ENCODE results near the gene AGAP1.

AGAP1 gene

GRCh38 chr2:236117861-236118269, 624.0 kb downstream of the AGAP1 start:
- Mint-ChIP-seq H3K36me3 (no peaks in the 10 kb centered on the region), H3K27me3 (peaks cover 7% of the 10 kb centered on the region), H3K4me1 (no peaks in the 10 kb centered on the region), H3K9me3 (peaks cover 2% of the 10 kb centered on the region), H3K27ac (no peak overlapping the region), H3K4me3 (no peak overlapping the region)
- no peak for ATAC-seq (ENCODE audit: low read depth)
- DNase-seq (ENCODE audit: low spot score in 2 of 2) = no peak

DNA sequence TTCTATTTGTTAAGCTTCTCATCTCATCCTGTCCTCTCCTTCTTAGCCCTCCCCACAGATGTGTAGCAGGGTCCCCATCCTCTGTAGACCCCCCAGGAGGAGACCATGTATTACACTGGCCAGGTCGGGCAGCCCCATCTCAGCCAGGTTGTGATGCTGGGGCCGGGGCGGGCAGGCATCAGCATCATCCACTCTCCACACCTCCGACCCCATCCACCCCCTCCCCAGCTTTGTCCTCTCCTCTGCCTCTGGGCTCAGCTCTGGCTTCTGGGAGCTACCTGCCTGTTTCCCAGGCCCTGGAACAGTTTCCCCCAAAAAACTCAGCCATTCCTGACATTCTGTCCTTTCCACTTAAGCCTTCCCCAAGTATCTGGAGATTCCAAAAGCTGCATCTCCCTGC, 625.2 kb downstream of the AGAP1 start:
- peaks cover 2% of the 10 kb centered on the region for H3K9me3 Mint-ChIP-seq
- H3K27ac Mint-ChIP-seq = no peak overlapping the region
- no peak for DNase-seq (ENCODE audit: low spot score in 2 of 2)
- no peak overlapping the region for H3K4me3 Mint-ChIP-seq
- no peaks in the 10 kb centered on the region for H3K4me1 Mint-ChIP-seq
- ATAC-seq (ENCODE audit: low read depth) = no peak
- no peaks in the 10 kb centered on the region for H3K36me3 Mint-ChIP-seq
- H3K27me3 Mint-ChIP-seq = peaks cover 7% of the 10 kb centered on the region

DNA sequence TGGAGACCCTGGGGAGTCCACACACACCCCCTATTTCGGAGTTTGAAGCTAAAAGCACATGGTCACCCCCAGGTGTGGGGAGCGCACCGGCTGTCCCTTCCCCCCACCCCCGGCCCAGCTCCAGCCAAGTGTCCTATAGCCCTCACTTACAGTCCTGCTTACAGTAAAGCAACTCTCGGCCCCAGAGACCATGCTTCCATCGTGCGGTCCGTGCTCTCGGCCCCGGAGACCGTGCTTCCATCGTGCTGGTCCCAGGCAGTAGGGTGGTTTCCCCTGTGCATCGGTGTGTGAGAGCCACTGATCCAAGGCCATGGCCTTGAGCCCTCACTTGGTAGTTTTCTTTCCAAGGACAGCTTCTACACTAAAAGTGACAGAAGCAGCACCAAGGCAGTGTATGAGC, 625.6 kb downstream of the AGAP1 start:
- Mint-ChIP-seq H3K4me3 (no peak overlapping the region), H3K9me3 (peaks cover 2% of the 10 kb centered on the region), H3K27me3 (peaks cover 7% of the 10 kb centered on the region), H3K4me1 (no peaks in the 10 kb centered on the region), H3K36me3 (no peaks in the 10 kb centered on the region), H3K27ac (no peak overlapping the region)
- ATAC-seq (ENCODE audit: low read depth) (no peak), DNase-seq (ENCODE audit: low spot score in 2 of 2) (no peak)

GRCh38 chr2:236120141-236120601, 626.3 kb downstream of the AGAP1 start:
- Mint-ChIP-seq H3K4me3 (no peak overlapping the region), H3K36me3 (no peaks in the 10 kb centered on the region), H3K4me1 (no peaks in the 10 kb centered on the region), H3K9me3 (peaks cover 2% of the 10 kb centered on the region), H3K27ac (no peak overlapping the region), H3K27me3 (peaks cover 7% of the 10 kb centered on the region)
- ATAC-seq (ENCODE audit: low read depth) (no peak), DNase-seq (ENCODE audit: low spot score in 2 of 2) (no peak)

- Mint-ChIP-seq H3K4me3 (no peak overlapping the region), H3K36me3 (no peaks in the 10 kb centered on the region), H3K27me3 (peaks cover 7% of the 10 kb centered on the region), H3K4me1 (no peaks in the 10 kb centered on the region), H3K27ac (no peak overlapping the region), H3K9me3 (peaks cover 2% of the 10 kb centered on the region)
- ATAC-seq (ENCODE audit: low read depth) = no peak
- no peak for DNase-seq (ENCODE audit: low spot score in 2 of 2)
These were observed 627.0 kb downstream of the AGAP1 start for GRCh38 chr2:236120829-236121228.

DNA sequence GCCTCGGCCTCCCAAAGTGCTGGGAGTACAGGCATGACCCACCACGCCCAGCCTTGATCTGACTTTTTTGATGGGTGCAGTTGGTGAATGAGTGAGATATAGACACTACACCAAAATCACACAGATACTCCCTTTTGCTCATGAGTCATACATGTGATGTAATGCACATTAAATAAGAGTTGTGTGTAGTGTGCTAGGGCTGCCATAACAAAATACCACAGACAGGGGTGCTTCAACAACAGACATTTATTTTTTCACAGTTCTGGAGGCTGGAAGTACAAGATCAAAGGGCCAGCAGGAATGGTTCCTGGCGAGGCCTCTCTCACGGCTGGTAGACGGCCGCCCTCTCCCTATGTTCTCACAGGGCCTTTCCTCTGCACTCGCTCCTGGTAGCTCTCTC, 627.7 kb downstream of the AGAP1 start:
- ATAC-seq (ENCODE audit: low read depth) = no peak
- no peak for DNase-seq (ENCODE audit: low spot score in 2 of 2)
- H3K27me3 Mint-ChIP-seq = peaks cover 7% of the 10 kb centered on the region
- no peaks in the 10 kb centered on the region for H3K36me3 Mint-ChIP-seq
- no peak overlapping the region for H3K27ac Mint-ChIP-seq
- H3K4me1 Mint-ChIP-seq = no peaks in the 10 kb centered on the region
- no peak overlapping the region for H3K4me3 Mint-ChIP-seq
- peaks cover 2% of the 10 kb centered on the region for H3K9me3 Mint-ChIP-seq

GRCh38 chr2:236122236-236122635, 628.4 kb downstream of the AGAP1 start:
- DNase-seq (ENCODE audit: low spot score in 2 of 2) (no peak), ATAC-seq (ENCODE audit: low read depth) (no peak)
- Mint-ChIP-seq H3K36me3 (no peaks in the 10 kb centered on the region), H3K27ac (no peak overlapping the region), H3K4me3 (no peak overlapping the region), H3K4me1 (no peaks in the 10 kb centered on the region), H3K27me3 (peaks cover 6% of the 10 kb centered on the region), H3K9me3 (peaks cover 2% of the 10 kb centered on the region)

DNA sequence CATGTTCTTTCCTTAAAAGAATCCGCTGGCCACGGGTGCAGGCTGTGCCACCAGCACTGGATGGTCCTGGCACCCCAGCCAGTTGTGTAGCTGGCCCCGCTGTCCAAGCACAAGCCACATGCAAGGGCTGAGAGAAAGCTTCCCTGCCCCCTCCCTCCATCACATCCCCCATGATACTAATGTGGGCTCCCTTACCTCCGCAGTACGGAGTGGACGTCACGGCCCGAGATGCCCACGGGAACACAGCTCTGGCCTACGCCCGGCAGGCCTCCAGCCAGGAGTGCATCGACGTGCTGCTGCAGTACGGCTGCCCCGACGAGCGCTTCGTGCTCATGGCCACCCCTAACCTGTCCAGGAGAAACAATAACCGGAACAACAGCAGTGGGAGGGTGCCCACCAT, 629.9 kb downstream of the AGAP1 start:
- no peak for DNase-seq (ENCODE audit: low spot score in 2 of 2)
- Mint-ChIP-seq H3K4me1 (no peaks in the 10 kb centered on the region), H3K27ac (no peak overlapping the region), H3K36me3 (no peaks in the 10 kb centered on the region), H3K4me3 (no peak overlapping the region), H3K27me3 (peaks cover 6% of the 10 kb centered on the region), H3K9me3 (peaks cover 2% of the 10 kb centered on the region)
- no peak for ATAC-seq (ENCODE audit: low read depth)

DNA sequence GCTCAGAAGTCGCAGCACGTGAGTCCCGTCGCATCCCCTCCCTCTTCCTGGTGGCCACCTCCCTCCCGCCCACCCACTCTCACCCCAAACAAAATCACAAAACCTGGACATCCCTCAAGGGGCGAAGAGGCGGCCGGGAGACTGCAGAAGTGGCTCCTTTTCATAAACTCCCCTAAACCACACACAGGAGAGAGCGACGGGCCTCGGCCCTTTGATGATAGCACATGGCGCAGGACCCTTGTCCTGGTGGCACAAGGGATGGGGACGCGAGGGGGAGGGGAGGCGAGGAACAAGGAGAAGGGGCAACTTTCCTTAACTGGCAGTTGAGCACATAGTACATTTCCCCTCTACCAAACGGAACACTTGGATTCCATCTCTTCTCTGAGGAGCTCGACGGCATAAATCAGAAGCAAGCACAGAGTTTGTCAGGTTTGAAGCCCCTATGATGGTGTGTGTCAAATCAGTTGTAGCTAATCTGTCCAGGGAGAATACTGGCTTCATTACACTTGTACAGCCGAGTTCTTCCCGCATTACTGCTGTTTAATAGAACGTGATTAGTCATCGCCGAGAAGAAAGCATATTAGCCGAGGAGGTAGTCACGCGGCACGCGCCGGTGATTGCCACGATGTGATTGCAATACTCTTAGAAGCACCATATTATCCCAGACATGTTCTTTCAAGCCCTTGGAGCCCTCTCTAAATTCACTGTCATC, 630.5 kb downstream of the AGAP1 start:
- H3K4me3 Mint-ChIP-seq = no peak overlapping the region
- no peaks in the 10 kb centered on the region for H3K9me3 Mint-ChIP-seq
- no peak for ATAC-seq (ENCODE audit: low read depth)
- peaks cover 3% of the 10 kb centered on the region for H3K27me3 Mint-ChIP-seq
- H3K4me1 Mint-ChIP-seq = no peaks in the 10 kb centered on the region
- H3K27ac Mint-ChIP-seq = no peak overlapping the region
- no peak for DNase-seq (ENCODE audit: low spot score in 2 of 2)
- no peaks in the 10 kb centered on the region for H3K36me3 Mint-ChIP-seq

DNA sequence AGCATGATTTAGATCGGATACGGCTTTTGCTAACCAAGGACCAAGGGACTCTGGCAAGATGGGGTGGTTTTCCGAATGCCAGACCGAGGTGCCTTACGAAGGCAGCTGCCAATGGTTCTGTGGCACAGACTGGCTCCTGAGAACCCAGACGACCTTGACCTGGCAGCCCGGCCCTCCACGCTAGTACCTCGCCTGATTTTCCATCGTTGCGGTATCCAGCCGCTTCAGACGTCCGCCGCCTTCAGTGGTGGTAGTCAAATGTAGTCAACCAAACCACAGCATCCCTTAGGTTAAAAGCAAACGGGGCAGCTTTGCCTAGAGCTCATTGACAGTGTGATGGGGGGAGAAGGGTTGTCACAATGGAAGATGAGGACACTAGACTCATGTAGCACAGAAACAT, 631.7 kb downstream of the AGAP1 start:
- no peak for ATAC-seq (ENCODE audit: low read depth)
- Mint-ChIP-seq H3K27me3 (peaks cover 3% of the 10 kb centered on the region), H3K4me1 (no peaks in the 10 kb centered on the region), H3K9me3 (no peaks in the 10 kb centered on the region), H3K27ac (no peak overlapping the region), H3K36me3 (no peaks in the 10 kb centered on the region), H3K4me3 (no peak overlapping the region)
- no peak for DNase-seq (ENCODE audit: low spot score in 2 of 2)

DNA sequence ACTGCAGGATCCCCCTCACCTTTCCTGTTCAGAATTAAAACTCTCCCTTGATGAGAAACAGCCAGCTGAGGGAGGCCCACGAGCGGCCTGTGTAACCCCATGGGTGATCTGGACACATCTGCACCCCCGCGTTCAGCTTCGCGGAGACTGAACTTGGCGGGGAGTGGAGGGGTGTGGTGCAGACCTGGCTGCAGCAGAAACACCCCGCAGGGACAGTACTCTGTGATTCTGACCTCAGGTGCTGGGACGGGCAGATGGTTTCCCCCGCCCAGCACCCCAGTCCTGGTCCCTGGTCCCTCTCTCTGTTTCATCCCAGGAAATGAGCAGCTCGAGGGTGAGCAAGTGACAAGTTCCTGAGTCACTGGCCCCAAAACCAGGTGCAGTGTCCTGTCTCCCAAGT, 633.2 kb downstream of the AGAP1 start:
- Mint-ChIP-seq H3K4me3 (no peak overlapping the region), H3K27ac (no peak overlapping the region), H3K27me3 (no peaks in the 10 kb centered on the region), H3K9me3 (no peaks in the 10 kb centered on the region), H3K4me1 (no peaks in the 10 kb centered on the region), H3K36me3 (no peaks in the 10 kb centered on the region)
- no peak for ATAC-seq (ENCODE audit: low read depth)
- DNase-seq (ENCODE audit: low spot score in 2 of 2) = no peak

GRCh38 chr2:236128321-236128720, 634.5 kb downstream of the AGAP1 start:
- H3K27ac Mint-ChIP-seq = no peak overlapping the region
- H3K27me3 Mint-ChIP-seq = no peaks in the 10 kb centered on the region
- H3K36me3 Mint-ChIP-seq = no peaks in the 10 kb centered on the region
- no peaks in the 10 kb centered on the region for H3K9me3 Mint-ChIP-seq
- DNase-seq (ENCODE audit: low spot score in 2 of 2) = no peak
- no peaks in the 10 kb centered on the region for H3K4me1 Mint-ChIP-seq
- ATAC-seq (ENCODE audit: low read depth) = no peak
- H3K4me3 Mint-ChIP-seq = no peak overlapping the region

DNA sequence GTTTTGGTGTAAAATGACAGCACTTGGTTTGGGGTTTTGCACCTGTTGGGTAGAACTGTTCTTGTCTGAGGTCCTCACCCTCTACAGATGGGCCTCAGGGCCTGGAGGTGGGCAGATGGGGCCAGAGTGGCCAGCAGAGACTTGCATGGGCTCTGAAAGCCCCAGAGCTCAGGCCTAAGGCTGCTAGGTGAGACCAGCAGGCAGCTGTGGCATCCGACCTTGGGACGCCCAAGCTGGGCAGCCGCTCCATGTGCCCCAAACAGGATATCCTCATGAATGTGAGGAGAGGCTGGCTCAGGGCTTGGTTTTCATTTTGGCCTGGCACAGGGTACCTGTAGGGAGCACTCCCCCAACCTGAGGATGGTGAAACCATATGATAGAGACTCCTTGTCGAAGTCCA, 636.1 kb downstream of the AGAP1 start:
- ATAC-seq (ENCODE audit: low read depth) (no peak), DNase-seq (ENCODE audit: low spot score in 2 of 2) (no peak)
- no peak overlapping the region for H3K4me3 Mint-ChIP-seq
- no peaks in the 10 kb centered on the region for H3K27me3 Mint-ChIP-seq
- no peak overlapping the region for H3K27ac Mint-ChIP-seq
- no peaks in the 10 kb centered on the region for H3K9me3 Mint-ChIP-seq
- no peaks in the 10 kb centered on the region for H3K4me1 Mint-ChIP-seq
- no peaks in the 10 kb centered on the region for H3K36me3 Mint-ChIP-seq

GRCh38 chr2:236130349-236130998, 636.6 kb downstream of the AGAP1 start:
- H3K27ac Mint-ChIP-seq = no peak overlapping the region
- no peak for DNase-seq (ENCODE audit: low spot score in 2 of 2)
- no peaks in the 10 kb centered on the region for H3K9me3 Mint-ChIP-seq
- ATAC-seq (ENCODE audit: low read depth) = no peak
- no peaks in the 10 kb centered on the region for H3K36me3 Mint-ChIP-seq
- H3K4me3 Mint-ChIP-seq = no peak overlapping the region
- H3K27me3 Mint-ChIP-seq = no peaks in the 10 kb centered on the region
- no peaks in the 10 kb centered on the region for H3K4me1 Mint-ChIP-seq

Data from memory B cell (primary cell).